GM12873 (cell line): ENCODE data around the gene MELTF.

ENCODE experiments used
- TF ChIP-seq, protein P1 (sequence below): IDR thresholded peaks from 2 replicates; pipeline ENCODE4 v1.5.1; 2012; ENCODE audit warnings: low read depth, mild to moderate bottlenecking, moderate library complexity, low read length, control low read depth; ENCODE audit not compliant: insufficient read depth; ENCODE audit errors: missing control alignments

The MELTF gene

DNA sequence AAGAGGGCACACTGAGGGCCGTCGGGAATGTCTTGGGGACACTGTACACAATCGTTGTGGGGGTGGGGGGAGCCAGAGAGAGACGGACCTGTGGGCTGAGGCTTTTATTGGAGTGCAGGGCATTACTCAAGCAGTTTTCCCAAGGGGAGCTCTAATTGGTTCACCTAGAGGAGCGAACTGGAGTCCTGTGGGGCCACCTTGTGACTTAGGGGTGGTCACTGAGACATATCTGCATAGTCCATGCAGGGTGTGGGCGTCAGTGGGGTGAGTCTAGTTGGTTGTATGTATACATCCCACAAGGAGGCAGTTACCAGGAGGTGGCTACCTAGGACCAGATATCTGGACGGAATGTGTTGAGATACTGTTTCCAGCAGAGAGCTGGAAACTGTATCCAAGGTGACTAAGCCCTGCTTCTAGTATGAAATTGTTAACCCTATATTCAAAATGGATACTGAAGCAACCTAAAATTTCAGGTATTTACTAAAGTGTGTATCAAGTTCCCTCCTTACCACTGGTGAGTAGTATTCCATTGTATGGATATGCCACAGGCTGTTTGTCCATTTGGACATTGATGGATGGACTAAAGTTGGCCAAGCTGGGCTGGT is 58.4 kb downstream of the MELTF start:
- TF ChIP-seq, protein P1, sequence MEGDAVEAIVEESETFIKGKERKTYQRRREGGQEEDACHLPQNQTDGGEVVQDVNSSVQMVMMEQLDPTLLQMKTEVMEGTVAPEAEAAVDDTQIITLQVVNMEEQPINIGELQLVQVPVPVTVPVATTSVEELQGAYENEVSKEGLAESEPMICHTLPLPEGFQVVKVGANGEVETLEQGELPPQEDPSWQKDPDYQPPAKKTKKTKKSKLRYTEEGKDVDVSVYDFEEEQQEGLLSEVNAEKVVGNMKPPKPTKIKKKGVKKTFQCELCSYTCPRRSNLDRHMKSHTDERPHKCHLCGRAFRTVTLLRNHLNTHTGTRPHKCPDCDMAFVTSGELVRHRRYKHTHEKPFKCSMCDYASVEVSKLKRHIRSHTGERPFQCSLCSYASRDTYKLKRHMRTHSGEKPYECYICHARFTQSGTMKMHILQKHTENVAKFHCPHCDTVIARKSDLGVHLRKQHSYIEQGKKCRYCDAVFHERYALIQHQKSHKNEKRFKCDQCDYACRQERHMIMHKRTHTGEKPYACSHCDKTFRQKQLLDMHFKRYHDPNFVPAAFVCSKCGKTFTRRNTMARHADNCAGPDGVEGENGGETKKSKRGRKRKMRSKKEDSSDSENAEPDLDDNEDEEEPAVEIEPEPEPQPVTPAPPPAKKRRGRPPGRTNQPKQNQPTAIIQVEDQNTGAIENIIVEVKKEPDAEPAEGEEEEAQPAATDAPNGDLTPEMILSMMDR, result no peak

DNA sequence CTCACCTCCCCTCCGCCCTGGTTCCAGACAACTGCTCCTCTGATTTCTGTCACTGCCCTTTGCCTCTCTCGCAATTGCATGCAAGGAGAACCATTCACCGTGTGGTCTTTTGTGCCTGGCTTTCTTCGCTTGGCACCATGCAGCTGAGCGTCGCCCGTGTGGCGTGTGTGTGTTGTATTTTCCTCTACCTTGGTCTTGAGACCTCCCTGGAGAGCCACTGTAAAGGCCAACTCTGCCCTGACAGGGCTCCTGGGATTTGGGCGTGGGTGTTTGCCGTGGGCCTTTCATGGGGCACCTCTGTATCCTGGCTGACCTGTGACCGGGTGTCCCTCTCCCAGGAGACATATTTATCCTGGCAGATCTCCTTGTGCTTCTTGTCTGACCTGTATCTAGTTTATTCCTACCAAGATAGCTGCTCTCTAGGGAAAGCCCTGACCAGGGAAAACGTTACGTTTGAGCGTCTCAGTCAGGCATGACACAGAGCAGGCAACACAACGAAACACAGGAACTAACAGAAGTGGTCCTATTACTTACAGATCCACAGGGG is 59.0 kb downstream of the MELTF start:
- TF ChIP-seq, protein P1, result no peak

DNA sequence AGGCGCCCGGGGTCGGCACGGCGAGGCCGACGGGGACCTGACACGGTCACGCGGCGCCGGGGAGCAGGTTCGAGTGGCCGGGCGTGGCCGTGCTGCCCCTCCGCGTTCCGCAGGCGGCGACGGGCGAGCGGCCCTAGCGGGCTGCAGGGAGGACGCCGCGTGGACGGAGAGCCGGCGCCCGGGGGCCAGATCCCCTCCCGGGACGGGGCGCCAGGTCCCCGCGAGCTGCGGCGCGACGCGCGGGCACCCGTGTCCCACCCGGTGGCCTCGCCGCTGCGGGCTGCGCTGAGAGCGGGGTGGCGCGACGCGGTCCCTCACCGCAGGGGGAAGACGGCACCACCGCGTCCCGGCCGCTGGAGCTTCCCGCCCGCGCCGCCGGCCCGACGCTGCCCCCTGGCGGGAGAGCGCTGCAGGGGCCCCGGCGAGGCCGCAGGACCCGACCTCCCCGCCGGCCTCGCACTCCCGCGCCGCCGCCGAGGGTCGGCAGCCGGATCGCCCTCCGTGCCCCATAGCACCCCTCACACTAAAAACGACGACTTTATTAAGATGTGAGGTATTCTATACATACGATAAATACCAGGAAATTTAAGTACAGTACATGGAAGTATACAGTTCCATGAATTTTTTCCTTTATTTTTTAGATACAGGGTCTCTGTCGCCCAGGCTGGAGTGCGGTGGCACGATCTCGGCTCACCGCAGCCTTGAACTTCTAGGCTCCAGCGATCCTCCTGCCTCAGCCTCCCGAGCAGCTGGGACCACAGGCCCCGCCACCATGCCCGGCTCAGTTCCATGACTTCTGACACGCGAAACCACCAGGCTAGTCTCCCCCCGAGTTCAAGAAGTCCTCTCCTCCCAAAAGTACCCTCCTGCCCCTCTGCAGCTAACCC is 59.7 kb downstream of the MELTF start:
- TF ChIP-seq, protein P1, result peak; percentile 70

DNA sequence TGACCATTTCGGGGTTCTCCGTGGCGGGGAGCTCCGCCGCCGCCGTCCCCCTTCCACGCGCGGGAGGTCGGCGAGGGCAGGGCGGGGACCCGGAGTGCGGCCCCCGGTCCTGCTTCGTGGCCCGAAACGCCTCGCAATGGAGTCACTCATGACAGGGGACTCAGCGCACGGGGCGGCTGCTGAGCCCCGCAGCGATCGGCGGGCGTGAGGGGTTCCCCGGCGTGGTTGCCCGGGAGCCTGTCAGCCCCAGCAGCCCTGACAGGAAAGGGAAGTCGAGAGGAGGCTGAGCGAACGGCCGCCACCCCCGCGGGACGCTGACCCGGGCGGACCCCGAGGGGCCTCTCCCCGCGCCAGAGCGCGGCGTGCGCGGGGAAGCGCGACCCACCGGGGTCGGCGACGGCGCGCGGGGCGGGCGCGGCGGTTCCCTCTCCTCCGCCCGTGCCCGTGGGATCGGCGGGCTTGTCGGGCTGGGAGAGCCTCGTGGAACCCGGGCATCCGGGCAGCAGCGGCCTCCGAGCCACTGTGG is 60.4 kb downstream of the MELTF start:
- TF ChIP-seq, protein P1, result no peak

DNA sequence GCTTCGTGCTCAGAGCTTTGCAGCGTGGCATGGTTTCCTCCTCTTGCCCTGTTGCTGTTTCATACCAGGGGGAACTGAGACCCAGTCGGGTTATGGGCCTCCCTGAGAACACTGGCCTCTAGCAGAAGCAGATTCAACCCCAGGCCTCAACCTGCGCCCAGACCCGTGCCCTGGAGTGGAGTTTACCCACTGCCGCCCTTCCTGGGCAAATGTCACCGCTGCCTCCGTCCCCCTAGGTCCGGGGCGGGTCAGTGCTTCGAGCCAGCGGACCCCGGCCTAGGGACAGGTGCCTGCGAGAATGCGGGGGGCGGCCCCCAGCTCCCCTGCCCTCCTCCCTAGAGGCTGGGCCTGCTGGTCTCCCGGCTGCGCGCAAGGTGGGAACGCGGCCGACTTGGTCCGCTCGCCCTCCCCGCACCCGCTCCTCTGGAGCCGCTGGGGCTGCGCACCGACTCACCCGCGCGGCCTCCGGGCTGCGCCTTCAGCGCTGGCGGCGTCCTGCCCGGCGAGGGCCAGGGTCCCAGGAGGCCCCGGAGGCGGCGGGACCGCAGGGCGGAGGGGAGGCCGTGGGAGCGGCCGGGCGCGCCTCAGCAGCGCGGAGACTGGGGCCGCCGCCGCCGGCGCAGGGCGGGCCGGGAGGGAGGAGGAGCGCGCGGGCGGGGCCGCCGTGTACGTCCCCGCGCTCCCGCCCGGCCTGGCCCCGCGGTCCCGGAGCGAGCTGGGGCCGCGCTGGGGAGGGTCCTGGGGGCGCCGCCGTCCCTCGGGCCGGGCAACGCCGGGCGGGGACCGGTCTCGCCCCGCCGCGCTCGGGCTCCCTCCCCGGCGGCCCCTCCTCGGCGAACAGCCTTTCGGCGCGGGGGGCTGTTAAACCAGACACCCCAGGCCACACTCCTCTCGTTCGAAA is 61.1 kb downstream of the MELTF start, which contains the start of gene PIGZ:
PIGZ (minus strand) TSS at position 601 of the 901 bp plus-strand sequence. CDS start 16,802 bp downstream, outside the sequence.
- TF ChIP-seq, protein P1, result no peak

DNA sequence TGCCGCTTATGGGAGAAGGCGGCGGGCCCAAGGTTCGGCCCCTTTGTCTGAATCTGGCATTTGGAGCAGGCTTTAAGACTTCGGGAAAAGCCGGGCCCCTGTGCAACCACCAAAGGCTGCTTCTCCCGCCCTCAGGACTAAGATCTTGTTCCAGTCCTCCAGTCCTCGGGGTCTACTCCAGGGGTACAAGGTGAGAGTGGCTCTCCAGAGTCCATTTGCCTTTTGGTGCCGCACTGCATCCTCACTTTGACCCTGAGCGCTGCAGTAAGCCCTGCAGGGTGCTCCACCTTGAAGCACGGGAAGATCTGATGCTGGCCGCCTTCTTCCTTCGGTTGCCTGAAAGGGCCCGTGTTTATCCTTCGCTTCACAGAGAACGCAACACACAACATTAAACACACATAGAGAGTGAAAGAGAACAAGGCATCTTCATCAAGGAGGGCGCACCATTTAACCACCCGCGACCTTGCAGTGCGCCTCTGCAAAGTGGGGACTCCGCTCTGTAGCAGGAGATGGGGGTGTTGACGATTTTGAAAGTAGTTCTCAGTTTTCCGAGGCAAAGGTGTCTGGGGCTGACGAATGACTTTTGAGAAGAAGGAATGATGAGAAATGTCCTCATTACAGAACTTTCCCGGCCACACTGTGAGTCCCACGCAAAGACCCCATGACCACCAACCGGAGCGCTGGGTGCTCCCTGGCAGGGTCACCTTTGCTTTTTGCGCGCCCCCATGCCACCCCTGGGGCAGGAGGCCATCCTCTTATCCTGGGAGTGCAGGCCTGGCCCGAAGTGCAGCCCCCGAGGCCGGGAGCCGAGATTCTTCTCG is 62.0 kb downstream of the MELTF start:
- TF ChIP-seq, protein P1, result no peak
